Measurements from ENCODE around the gene RGS9. TPM values are rescaled to one million over a fixed set of nuclear protein-coding genes. Genes with fewer than 3 reads are reported as not detected.
A peak's percentile ranks its signal among the peaks of the same experiment; 100 is the strongest.

The RGS9 gene
- total RNA-seq, 1 donor from 2014 or later, result 7.9 TPM

DNA sequence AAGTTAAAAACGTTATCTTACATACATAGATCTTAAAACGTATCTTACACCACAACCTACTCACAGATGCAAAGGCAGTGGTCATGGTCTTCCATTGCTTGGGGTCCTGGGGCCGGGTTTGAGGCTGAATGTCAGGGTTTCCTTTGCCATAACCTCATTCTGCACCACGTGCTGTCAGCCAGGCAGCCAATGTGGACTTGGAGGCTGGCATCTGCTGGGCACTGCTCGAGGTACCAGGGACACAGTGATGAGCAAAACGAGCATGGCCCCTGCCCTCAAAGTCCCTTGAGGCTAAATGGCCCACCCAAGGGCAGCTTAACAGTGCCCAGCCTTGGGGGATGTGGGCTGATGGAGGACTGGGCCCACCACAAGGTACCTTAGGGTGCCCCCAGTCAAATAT lies 35.8 kb upstream of the RGS9 start:
- DNase-seq (no peak), ATAC-seq (no peak)
- intact Hi-C loops (cut with DNase I), result no loop called here
- Histone ChIP-seq H3K9me3 (no peaks in the 10 kb centered on the region), H3K4me1 (peaks cover 19% of the 10 kb centered on the region), H3K27me3 (ENCODE audit: low read depth) (no peaks in the 10 kb centered on the region), H3K27ac (no peak overlapping the region), H3K4me3 (peak overlapping the region; percentile 50), H3K36me3 (no peaks in the 10 kb centered on the region)
- TF ChIP-seq, protein P1, sequence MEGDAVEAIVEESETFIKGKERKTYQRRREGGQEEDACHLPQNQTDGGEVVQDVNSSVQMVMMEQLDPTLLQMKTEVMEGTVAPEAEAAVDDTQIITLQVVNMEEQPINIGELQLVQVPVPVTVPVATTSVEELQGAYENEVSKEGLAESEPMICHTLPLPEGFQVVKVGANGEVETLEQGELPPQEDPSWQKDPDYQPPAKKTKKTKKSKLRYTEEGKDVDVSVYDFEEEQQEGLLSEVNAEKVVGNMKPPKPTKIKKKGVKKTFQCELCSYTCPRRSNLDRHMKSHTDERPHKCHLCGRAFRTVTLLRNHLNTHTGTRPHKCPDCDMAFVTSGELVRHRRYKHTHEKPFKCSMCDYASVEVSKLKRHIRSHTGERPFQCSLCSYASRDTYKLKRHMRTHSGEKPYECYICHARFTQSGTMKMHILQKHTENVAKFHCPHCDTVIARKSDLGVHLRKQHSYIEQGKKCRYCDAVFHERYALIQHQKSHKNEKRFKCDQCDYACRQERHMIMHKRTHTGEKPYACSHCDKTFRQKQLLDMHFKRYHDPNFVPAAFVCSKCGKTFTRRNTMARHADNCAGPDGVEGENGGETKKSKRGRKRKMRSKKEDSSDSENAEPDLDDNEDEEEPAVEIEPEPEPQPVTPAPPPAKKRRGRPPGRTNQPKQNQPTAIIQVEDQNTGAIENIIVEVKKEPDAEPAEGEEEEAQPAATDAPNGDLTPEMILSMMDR (IDR thresholded peaks at IDR 0.05), result no peak

DNA sequence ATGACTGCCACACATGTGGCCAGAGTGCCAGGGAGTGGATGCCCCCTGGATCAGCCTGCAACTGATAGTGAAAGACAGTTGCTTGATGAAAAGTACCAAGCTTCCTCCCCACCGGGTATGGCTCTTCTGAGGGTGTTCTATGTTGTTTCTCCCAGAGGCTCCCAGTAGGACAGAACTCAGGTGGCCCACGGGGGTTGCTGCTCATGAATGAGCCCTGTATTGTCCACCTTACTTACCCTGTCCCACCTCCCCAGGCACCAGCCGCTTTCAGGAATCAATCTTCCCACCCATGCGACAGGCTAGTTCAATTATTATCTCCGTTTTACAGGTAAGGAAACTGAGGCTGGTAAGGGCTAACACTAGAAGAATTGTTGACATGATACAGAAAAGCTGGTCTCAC lies 34.9 kb upstream of the RGS9 start:
- Histone ChIP-seq H3K4me3 (no peak overlapping the region), H3K36me3 (no peaks in the 10 kb centered on the region), H3K27ac (no peak overlapping the region), H3K9me3 (no peaks in the 10 kb centered on the region), H3K27me3 (ENCODE audit: low read depth) (no peaks in the 10 kb centered on the region), H3K4me1 (peaks cover 27% of the 10 kb centered on the region)
- intact Hi-C loops (cut with DNase I), result no loop called here
- ATAC-seq (no peak), DNase-seq (no peak)
- TF ChIP-seq, protein P1 (IDR thresholded peaks at IDR 0.05), result no peak

DNA sequence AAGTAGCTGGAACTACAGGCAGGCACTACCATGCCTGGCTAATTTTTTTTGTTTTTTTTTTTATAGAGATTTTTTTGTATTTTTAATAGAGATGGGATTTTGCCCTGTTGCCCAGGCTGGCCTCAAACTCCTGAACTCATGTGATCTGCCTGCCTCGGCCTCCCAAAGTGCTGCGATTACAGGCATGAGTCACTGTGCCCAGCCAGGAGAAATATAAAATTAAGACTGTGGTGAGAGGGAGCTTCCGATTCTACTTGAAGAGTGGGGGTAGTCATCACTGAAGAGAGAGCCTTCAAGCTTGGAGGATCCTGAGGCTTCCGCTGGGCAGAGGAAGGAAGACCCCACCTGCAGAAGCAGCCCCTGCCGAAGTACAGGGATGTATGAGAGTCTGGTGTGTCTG lies 34.4 kb upstream of the RGS9 start:
- DNase-seq, result no peak
- Histone ChIP-seq H3K4me3 (no peak overlapping the region), H3K9me3 (no peaks in the 10 kb centered on the region), H3K27ac (no peak overlapping the region), H3K27me3 (ENCODE audit: low read depth) (no peaks in the 10 kb centered on the region), H3K4me1 (peaks cover 27% of the 10 kb centered on the region), H3K36me3 (no peaks in the 10 kb centered on the region)
- TF ChIP-seq, protein P1 (IDR thresholded peaks at IDR 0.05), result no peak
- intact Hi-C loops (cut with DNase I), result no loop called here
- no peak for ATAC-seq

DNA sequence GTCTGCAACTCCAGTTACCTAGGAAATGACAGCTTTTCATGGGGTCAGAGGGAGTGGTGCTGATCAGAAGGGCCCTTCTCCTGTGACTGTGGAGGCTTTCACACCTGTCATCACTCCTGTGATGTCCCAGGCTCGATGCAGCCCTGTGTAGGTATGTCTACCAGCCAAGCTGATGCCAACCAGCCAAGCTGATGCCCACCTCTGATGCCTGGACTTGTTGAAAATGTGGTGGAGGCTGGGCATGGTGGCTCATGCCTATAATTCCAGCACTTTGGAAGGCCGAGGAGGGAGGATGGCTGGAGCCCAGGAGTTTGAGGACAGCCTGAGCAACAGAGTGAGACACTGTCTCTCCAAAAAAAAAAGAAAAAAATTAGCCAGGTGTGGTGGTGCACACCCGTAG lies 33.7 kb upstream of the RGS9 start:
- Histone ChIP-seq H3K27me3 (ENCODE audit: low read depth) (no peaks in the 10 kb centered on the region), H3K36me3 (no peaks in the 10 kb centered on the region), H3K27ac (no peak overlapping the region), H3K4me3 (no peak overlapping the region), H3K4me1 (peaks cover 27% of the 10 kb centered on the region), H3K9me3 (no peaks in the 10 kb centered on the region)
- DNase-seq (no peak), ATAC-seq (no peak)
- TF ChIP-seq, protein P1 (IDR thresholded peaks at IDR 0.05), result no peak
- intact Hi-C loops (cut with DNase I), result no loop called here

DNA sequence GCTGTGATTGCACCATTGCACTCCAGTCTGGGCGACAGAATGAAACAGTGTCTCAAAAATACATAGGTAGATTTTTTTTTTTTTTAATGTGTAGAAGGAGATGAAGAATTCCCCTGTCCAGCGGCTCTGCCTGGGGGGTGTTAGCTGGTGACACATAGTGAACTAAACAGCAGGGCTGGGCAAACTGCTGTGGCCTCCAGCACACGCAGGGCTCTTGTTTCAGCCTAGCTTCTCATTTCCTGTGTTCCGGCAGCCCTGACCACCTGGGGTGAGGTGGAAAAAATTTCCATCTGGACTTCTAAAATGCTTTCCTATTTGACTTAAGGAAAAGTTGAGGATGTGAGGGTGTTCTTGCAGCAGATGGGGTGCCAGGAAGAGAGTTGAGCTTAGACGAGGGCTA lies 33.3 kb upstream of the RGS9 start:
- TF ChIP-seq, protein P1 (IDR thresholded peaks at IDR 0.05), result no peak
- Histone ChIP-seq H3K4me1 (peaks cover 27% of the 10 kb centered on the region), H3K4me3 (no peak overlapping the region), H3K27ac (no peak overlapping the region), H3K36me3 (no peaks in the 10 kb centered on the region), H3K9me3 (no peaks in the 10 kb centered on the region), H3K27me3 (ENCODE audit: low read depth) (no peaks in the 10 kb centered on the region)
- ATAC-seq (no peak), DNase-seq (no peak)
- intact Hi-C loops (cut with DNase I), result no loop called here

DNA sequence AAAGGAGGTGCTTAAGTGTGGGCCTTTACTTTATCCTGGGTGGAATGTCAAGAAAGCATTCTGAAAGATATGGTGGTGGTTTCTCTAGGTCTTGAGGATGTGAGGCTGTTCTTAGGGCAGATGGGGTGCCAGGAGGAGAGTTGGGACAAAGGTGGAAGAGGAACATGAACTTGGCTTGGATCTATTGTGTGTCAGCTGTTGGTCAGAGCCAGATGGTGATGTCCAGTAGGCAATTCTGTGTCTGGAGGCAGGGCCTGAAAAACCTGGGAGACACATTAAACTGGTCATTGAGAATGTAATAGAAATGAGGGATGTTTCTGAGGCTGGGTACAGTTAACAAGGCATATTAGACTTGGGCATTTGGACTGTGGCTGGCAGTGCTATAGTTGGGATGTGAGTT lies 32.6 kb upstream of the RGS9 start:
- Histone ChIP-seq H3K4me1 (peaks cover 27% of the 10 kb centered on the region), H3K4me3 (no peak overlapping the region)
- no peak for ATAC-seq

More for the DNA sequence above, 32.6 kb upstream of the RGS9 start:
- H3K36me3 ChIP-seq, result no peaks in the 10 kb centered on the region
- TF ChIP-seq, protein P1 (IDR thresholded peaks at IDR 0.05), result no peak
- intact Hi-C loops (cut with DNase I), result no loop called here
- no peaks in the 10 kb centered on the region for H3K9me3 ChIP-seq
- no peak overlapping the region for H3K27ac ChIP-seq
- no peaks in the 10 kb centered on the region for H3K27me3 ChIP-seq (ENCODE audit: low read depth)
- no peak for DNase-seq

All from lower lobe of right lung (tissue), 2 donors.